ENCODE data around the gene ACTR10. TPM values are rescaled to one million over a fixed set of nuclear protein-coding genes. Genes with fewer than 3 reads are reported as not detected.
A peak's percentile ranks its signal among the peaks of the same experiment; 100 is the strongest.

Gene ACTR10
- total and polyA plus RNA-seq, 9 of the 15 experiments (the other 6 are each of a cell fraction or from before 2014, with no cell fraction given) = 22.0 to 66.1 (median 34.1) TPM

- TF ChIP-seq ZNF431 (CRISPR knock-in tag; IDR thresholded peaks at IDR 0.05) (no peak), ZNF707 (CRISPR knock-in tag; conservative IDR thresholded peaks at IDR 0.05) (no peak), ELK1 (CRISPR knock-in tag; IDR thresholded peaks at IDR 0.05) (no peak), ATF2 (CRISPR knock-in tag; IDR thresholded peaks at IDR 0.05) (no peak), NCOA1 (IDR thresholded peaks at IDR 0.05; ENCODE audit: low read depth) (no peak), ZNF217 (CRISPR knock-in tag; IDR thresholded peaks at IDR 0.05) (no peak), ZNF778 (CRISPR knock-in tag; IDR thresholded peaks at IDR 0.05) (no peak), NR3C1 (CRISPR knock-in tag; IDR thresholded peaks at IDR 0.05) (no peak), SMC3 (conservative IDR thresholded peaks at IDR 0.05; ENCODE audit: insufficient read depth, low read depth, low read length) (no peak), ZNF224 (CRISPR knock-in tag; IDR thresholded peaks at IDR 0.05) (no peak), MYC (IDR thresholded peaks at IDR 0.05; ENCODE audit: low read depth, low read length) (0 out of 2 replicates have a peak, but pooled peaks have one; percentile 5), MYC (CRISPR knock-in tag; IDR thresholded peaks at IDR 0.05; ENCODE audit: borderline replicate concordance, low read depth) (no peak), GABPB1 (CRISPR knock-in tag; IDR thresholded peaks at IDR 0.05) (no peak)
- TF ChIP-seq, protein P1, sequence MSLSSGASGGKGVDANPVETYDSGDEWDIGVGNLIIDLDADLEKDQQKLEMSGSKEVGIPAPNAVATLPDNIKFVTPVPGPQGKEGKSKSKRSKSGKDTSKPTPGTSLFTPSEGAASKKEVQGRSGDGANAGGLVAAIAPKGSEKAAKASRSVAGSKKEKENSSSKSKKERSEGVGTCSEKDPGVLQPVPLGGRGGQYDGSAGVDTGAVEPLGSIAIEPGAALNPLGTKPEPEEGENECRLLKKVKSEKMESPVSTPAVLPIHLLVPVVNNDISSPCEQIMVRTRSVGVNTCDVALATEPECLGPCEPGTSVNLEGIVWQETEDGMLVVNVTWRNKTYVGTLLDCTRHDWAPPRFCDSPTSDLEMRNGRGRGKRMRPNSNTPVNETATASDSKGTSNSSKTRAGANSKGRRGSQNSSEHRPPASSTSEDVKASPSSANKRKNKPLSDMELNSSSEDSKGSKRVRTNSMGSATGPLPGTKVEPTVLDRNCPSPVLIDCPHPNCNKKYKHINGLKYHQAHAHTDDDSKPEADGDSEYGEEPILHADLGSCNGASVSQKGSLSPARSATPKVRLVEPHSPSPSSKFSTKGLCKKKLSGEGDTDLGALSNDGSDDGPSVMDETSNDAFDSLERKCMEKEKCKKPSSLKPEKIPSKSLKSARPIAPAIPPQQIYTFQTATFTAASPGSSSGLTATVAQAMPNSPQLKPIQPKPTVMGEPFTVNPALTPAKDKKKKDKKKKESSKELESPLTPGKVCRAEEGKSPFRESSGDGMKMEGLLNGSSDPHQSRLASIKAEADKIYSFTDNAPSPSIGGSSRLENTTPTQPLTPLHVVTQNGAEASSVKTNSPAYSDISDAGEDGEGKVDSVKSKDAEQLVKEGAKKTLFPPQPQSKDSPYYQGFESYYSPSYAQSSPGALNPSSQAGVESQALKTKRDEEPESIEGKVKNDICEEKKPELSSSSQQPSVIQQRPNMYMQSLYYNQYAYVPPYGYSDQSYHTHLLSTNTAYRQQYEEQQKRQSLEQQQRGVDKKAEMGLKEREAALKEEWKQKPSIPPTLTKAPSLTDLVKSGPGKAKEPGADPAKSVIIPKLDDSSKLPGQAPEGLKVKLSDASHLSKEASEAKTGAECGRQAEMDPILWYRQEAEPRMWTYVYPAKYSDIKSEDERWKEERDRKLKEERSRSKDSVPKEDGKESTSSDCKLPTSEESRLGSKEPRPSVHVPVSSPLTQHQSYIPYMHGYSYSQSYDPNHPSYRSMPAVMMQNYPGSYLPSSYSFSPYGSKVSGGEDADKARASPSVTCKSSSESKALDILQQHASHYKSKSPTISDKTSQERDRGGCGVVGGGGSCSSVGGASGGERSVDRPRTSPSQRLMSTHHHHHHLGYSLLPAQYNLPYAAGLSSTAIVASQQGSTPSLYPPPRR (CRISPR knock-in tag; IDR thresholded peaks at IDR 0.05; ENCODE audit: borderline replicate concordance) = no peak
- TF ChIP-seq, protein P2, sequence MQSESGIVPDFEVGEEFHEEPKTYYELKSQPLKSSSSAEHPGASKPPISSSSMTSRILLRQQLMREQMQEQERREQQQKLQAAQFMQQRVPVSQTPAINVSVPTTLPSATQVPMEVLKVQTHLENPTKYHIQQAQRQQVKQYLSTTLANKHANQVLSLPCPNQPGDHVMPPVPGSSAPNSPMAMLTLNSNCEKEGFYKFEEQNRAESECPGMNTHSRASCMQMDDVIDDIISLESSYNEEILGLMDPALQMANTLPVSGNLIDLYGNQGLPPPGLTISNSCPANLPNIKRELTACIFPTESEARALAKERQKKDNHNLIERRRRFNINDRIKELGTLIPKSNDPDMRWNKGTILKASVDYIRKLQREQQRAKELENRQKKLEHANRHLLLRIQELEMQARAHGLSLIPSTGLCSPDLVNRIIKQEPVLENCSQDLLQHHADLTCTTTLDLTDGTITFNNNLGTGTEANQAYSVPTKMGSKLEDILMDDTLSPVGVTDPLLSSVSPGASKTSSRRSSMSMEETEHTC (IDR thresholded peaks at IDR 0.05) = no peak
- TF ChIP-seq, protein P3, sequence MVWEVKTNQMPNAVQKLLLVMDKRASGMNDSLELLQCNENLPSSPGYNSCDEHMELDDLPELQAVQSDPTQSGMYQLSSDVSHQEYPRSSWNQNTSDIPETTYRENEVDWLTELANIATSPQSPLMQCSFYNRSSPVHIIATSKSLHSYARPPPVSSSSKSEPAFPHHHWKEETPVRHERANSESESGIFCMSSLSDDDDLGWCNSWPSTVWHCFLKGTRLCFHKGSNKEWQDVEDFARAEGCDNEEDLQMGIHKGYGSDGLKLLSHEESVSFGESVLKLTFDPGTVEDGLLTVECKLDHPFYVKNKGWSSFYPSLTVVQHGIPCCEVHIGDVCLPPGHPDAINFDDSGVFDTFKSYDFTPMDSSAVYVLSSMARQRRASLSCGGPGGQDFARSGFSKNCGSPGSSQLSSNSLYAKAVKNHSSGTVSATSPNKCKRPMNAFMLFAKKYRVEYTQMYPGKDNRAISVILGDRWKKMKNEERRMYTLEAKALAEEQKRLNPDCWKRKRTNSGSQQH (CRISPR knock-in tag; IDR thresholded peaks at IDR 0.05) = no peak
Measured at GRCh38 chr14:58238252-58239243, 38.6 kb downstream of the ACTR10 start (continued).
